Measurements from ENCODE around the gene PRR7. TPM values are rescaled to one million over a fixed set of nuclear protein-coding genes. Genes with fewer than 3 reads are reported as not detected.

Gene PRR7
- polyA plus RNA-seq, 2 donors: 2.0 to 4.9 TPM

DNA sequence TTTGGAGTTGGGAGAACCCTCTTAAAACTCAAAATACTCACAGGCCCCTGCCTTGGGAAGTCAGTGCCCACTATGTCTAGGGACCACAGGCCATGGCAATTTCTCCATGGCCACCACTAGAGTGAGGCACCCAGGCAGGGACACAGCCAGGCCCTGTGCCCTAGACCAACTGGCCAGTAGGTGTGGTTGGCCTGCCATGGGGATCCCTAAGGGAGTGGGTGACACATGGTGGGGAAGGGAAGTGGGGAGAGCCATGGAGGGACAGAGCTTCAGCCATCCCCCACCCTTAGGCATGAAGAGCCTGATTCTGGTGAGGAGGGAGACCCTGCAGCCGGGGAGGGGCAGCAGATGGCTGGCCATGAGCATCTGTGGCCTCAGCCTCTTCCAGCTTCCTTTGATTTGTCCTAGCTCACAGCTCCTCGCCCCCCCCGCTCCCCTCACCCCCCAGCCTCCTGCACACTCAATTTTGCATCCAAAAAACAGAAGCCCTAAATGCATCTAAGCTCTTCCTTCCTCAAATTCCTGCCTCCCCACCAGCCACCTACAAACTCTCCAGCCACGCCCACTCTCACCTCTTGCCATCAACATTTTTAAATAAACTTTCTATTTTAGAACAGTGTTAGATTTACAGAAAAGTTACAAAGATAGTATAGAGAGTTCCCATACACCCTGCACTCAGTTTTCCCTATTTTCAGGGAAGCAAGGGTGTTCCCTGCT lies 28.4 kb downstream of the PRR7 start:
- Histone ChIP-seq H3K27me3 (ENCODE audit: control insufficient read depth in 1 of 2, insufficient read depth in 2 of 2, low read length in 2 of 2) (no peaks in the 10 kb centered on the region), H3K4me1 (ENCODE audit: control insufficient read depth in 2 of 2, insufficient read depth in 2 of 2, low read length in 1 of 2) (peaks cover 11 to 26% of the 10 kb centered on the region in 2 donors), H3K9me3 (ENCODE audit: control insufficient read depth in 2 of 2, insufficient read depth in 1 of 2, low read depth in 1 of 2, low read length in 1 of 2) (no peaks in the 10 kb centered on the region), H3K4me3 (ENCODE audit: low read depth in 1 of 2, low read length in 2 of 2) (no peak overlapping the region), H3K27ac (ENCODE audit: low read depth in 2 of 2, low read length in 1 of 2) (peak overlapping the region; percentile 11 to 72), H3K36me3 (ENCODE audit: control insufficient read depth in 2 of 2, insufficient read depth in 2 of 2, low read length in 1 of 2) (no peaks in the 10 kb centered on the region)
- whole genome bisulfite sequencing, 2 donors: 49 to 53% methylated on average over 3 to 4 of the region's 4 CpGs

DNA sequence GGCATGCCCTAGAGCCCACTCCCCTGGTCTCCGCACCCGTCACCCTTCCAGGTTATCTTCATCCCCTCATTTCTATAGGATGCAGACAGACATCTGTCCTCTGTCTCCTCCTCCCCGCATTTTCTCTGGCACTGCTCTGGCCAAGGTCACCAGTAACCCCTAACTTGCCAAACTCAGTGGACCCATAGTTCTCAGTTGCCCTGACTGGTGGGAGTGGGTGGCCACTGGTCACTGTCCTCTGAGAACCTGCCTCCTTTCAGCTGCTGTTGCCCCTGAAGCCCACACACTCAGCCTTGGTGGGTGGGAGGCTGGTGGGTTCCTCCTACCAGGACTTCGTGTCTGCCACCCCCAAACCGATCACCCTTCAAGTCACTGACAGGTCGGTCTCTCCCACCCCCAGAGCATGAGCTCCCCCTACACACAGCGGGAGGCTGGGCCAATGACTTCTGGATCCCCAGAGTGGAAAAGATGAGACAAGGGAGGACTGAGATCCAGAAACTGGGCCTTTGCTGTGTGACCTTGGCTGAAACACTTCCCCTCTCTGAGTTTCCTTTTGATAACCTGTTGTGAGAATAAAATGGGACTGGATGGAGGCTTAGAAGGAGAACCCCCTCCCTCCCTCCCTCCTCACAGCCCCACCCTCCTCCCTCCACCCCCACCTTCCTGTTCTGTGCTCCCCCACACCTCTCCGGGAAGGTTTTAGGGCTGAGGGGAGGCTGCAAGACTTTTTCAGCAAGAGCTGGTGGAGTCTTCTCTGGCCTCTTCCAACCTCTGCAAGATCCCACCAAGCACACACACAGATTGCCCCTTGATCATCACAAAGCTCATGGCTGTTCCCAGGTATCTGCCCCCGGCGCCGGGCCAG lies 29.2 kb downstream of the PRR7 start:
- Histone ChIP-seq H3K27me3 (ENCODE audit: control insufficient read depth in 1 of 2, insufficient read depth in 2 of 2, low read length in 2 of 2) (no peaks in the 10 kb centered on the region), H3K4me1 (ENCODE audit: control insufficient read depth in 2 of 2, insufficient read depth in 2 of 2, low read length in 1 of 2) (peaks cover 11 to 24% of the 10 kb centered on the region in 2 donors), H3K4me3 (ENCODE audit: low read depth in 1 of 2, low read length in 2 of 2) (no peak overlapping the region), H3K36me3 (ENCODE audit: control insufficient read depth in 2 of 2, insufficient read depth in 2 of 2, low read length in 1 of 2) (no peaks in the 10 kb centered on the region), H3K9me3 (ENCODE audit: control insufficient read depth in 2 of 2, insufficient read depth in 1 of 2, low read depth in 1 of 2, low read length in 1 of 2) (no peaks in the 10 kb centered on the region), H3K27ac (ENCODE audit: low read depth in 2 of 2, low read length in 1 of 2) (peak overlapping the region in 1 of 2 donors; percentile 45)
- 63 to 67% methylated on average over 11 of the region's 11 CpGs for WGBS, 2 donors

DNA sequence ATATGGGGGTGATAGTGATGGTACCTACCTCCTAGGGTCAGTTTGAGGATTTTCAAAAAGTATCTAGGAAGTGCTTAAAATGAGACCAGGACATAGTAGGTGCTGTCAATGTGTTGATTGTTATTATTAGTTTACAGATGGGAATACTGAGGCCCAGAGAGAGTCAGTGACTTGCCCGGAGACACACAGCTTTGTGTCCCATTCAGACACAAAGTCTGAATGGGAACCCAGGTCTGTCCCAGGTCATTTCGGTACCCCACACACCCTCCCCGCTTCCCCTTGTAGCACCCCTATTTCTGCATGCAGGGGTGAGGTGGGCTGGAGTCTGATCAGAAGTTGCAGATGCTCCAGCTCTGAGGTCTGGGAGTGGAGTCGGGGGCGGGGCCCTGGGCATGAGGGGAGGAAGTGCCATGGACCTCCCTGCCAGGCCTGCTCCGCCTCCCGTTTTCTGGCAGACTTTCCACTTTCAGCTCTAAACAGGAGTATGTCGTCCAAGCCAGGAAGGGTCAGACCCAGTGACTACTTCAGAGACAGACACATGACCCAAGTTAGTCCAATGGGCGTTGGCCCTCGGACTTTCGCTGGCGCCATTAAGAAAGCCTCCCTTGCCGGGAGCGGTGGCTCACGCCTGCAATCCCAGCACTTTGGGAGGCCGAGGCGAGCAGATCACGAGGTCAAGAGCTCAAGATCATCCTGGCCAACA lies 30.1 kb downstream of the PRR7 start:
- Histone ChIP-seq H3K4me3 (ENCODE audit: low read depth in 1 of 2, low read length in 2 of 2) (no peak overlapping the region), H3K27me3 (ENCODE audit: control insufficient read depth in 1 of 2, insufficient read depth in 2 of 2, low read length in 2 of 2) (no peaks in the 10 kb centered on the region), H3K27ac (ENCODE audit: low read depth in 2 of 2, low read length in 1 of 2) (no peak overlapping the region), H3K36me3 (ENCODE audit: control insufficient read depth in 2 of 2, insufficient read depth in 2 of 2, low read length in 1 of 2) (no peaks in the 10 kb centered on the region), H3K9me3 (ENCODE audit: control insufficient read depth in 2 of 2, insufficient read depth in 1 of 2, low read depth in 1 of 2, low read length in 1 of 2) (no peaks in the 10 kb centered on the region), H3K4me1 (ENCODE audit: control insufficient read depth in 2 of 2, insufficient read depth in 2 of 2, low read length in 1 of 2) (peaks cover 9 to 21% of the 10 kb centered on the region in 2 donors)
- WGBS, 2 donors: 70 to 81% methylated on average over 18 of the region's 18 CpGs

DNA sequence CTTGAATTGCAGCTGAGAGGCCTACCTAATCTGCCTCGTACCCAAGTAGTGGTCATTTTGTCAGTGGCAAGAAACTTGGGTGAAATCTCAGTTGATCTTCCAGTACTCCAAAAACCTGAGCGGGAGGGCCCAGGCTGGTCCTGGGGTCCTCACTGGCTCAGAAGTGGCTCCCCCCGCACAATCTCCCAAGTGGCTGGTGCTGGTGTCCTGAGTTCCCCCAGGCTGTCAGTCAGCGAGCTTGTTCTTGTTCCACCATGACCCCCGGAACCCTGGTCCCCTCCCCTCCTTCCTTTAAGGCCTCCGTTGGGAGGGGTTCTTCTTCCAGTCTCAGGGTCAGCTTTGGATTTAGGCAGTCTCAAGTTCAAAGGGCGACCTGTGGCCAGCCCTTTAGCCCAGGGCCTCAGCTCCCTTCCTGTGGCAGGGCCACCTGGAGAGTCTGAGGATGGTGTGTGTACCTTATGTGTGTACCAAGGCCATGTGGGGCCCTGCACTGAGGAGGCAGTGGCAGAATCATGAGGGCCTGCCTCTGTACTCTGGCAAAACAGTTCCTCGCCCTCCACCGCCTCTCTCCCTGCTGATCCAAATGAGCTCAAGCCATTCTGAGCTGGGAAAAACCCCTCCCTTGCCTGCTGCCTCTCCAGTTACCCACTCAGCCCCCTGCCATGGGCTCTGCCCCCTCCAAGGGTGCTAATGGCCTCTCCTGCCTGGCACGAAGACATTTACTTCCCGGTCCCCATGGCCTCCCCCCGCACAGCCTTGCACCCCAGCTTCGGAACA lies 31.3 kb downstream of the PRR7 start:
- no peaks in the 10 kb centered on the region for H3K9me3 ChIP-seq (ENCODE audit: control insufficient read depth in 2 of 2, insufficient read depth in 1 of 2, low read depth in 1 of 2, low read length in 1 of 2)
- whole genome bisulfite sequencing, 2 donors: 89 to 91% methylated on average over 13 of the region's 13 CpGs
- H3K27ac ChIP-seq (ENCODE audit: low read depth in 2 of 2, low read length in 1 of 2): peak overlapping the region in 1 of 2 donors; percentile 34
- no peaks in the 10 kb centered on the region for H3K36me3 ChIP-seq (ENCODE audit: control insufficient read depth in 2 of 2, insufficient read depth in 2 of 2, low read length in 1 of 2)
- peaks cover 2 to 13% of the 10 kb centered on the region in 2 donors for H3K4me1 ChIP-seq (ENCODE audit: control insufficient read depth in 2 of 2, insufficient read depth in 2 of 2, low read length in 1 of 2)
- no peaks in the 10 kb centered on the region for H3K27me3 ChIP-seq (ENCODE audit: control insufficient read depth in 1 of 2, insufficient read depth in 2 of 2, low read length in 2 of 2)
- no peak overlapping the region for H3K4me3 ChIP-seq (ENCODE audit: low read depth in 1 of 2, low read length in 2 of 2)

DNA sequence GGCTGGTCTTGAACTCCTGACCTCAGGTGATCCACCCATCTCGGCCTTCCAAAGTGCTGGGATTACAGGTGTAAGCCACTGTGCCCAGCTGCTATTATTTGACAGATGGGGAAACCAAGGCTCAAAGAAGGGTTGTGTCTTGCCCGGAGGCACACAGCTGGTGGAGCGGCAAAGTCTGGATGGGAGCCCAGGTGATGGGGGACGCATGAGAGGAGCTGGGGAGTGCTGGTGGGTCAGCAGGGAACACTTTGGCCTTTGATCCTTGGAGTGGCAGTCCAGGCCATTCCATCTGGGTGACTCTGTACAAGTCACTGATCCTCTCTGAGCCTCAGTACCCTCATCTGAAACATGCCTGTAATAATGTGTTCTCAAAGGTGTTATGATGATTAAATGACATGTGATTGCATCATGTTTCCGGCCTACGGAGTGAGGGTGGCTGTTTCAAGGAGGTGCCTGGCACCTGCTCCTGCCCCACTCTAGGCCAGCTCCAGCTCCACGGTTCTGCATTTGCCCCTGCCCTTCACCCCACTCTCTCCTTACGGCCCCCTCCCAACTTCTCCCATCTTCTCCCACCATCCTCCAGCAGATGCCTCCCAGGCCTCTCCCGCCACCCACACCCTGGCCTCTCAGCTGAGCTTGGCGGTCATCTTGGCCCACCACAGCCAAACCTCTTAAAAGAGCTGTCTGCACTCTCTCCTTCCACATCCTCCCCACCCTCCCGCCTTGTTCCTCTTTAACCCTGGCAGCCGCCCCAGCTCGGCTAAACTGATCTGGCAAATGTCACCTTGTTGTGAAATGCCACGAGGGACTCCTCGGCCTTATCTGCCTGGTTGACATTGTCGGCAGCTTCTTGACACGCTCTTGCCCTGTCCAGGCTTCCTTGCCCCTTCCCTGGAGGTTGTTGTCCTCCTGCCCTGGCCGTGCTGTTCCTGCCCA lies 32.4 kb downstream of the PRR7 start:
- no peaks in the 10 kb centered on the region for H3K9me3 ChIP-seq (ENCODE audit: control insufficient read depth in 2 of 2, insufficient read depth in 1 of 2, low read depth in 1 of 2, low read length in 1 of 2)
- no peak overlapping the region for H3K4me3 ChIP-seq (ENCODE audit: low read depth in 1 of 2, low read length in 2 of 2)
- H3K27ac ChIP-seq (ENCODE audit: low read depth in 2 of 2, low read length in 1 of 2): peak overlapping the region; percentile 52 to 84
- H3K27me3 ChIP-seq (ENCODE audit: control insufficient read depth in 1 of 2, insufficient read depth in 2 of 2, low read length in 2 of 2): no peaks in the 10 kb centered on the region
- 39 to 44% methylated on average over 18 of the region's 18 CpGs for WGBS, 2 donors
- peaks cover 2 to 13% of the 10 kb centered on the region in 2 donors for H3K4me1 ChIP-seq (ENCODE audit: control insufficient read depth in 2 of 2, insufficient read depth in 2 of 2, low read length in 1 of 2)
- H3K36me3 ChIP-seq (ENCODE audit: control insufficient read depth in 2 of 2, insufficient read depth in 2 of 2, low read length in 1 of 2): peaks cover 4 to 6% of the 10 kb centered on the region in 2 donors

DNA sequence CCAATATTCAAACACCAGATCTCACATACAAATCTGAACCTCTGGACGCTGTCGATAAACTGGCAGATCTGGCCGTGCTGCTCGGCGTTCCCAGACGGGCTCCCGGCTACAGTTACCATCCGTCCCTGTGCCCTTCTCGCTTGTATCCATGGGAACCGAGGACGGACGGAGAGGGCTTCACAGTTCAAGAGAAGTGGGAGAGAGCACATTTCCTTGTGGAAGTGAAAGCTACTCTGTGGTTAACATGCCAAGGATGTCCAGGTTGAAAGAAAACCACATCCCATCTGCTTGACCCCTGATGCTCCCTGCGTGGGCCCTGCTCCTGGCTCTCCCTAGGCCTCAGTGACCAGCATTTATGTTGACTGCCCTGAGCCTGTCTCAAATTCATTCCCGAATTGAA lies 33.2 kb downstream of the PRR7 start:
- 65 to 68% methylated on average over 14 of the region's 14 CpGs for WGBS, 2 donors
- H3K4me1 ChIP-seq (ENCODE audit: control insufficient read depth in 2 of 2, insufficient read depth in 2 of 2, low read length in 1 of 2): peaks cover 2 to 17% of the 10 kb centered on the region in 2 donors
- no peak overlapping the region for H3K4me3 ChIP-seq (ENCODE audit: low read depth in 1 of 2, low read length in 2 of 2)

DNA sequence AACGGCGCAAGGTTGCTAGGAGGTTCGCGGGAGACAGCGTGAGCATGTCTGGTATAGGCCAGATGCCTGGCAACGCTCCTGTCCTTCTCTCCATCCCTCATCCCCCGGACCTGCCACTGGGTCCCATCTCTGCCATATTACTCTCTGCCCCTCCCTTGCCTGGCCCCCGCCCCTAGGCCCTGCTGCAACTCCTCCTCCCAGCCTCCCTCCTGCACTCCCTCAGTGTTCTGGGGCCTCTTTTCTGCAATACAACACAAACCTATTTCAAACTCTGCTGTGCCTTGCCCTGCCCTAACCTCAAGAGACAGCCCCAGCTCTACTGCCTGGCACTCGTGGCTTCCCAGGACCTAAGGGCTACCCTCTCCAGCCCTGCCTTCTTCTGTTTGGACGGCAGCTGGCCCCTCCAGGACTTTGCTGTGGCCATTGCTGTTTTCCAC lies 35.8 kb downstream of the PRR7 start:
- H3K27ac ChIP-seq (ENCODE audit: low read depth in 2 of 2, low read length in 1 of 2): peak overlapping the region in 1 of 2 donors; percentile 63
- 84 to 86% methylated on average over 10 of the region's 10 CpGs for WGBS, 2 donors
- peaks cover 2 to 14% of the 10 kb centered on the region in 2 donors for H3K4me1 ChIP-seq (ENCODE audit: control insufficient read depth in 2 of 2, insufficient read depth in 2 of 2, low read length in 1 of 2)

More for the DNA sequence above, 33.2 kb downstream of the PRR7 start:
- Histone ChIP-seq H3K27me3 (ENCODE audit: control insufficient read depth in 1 of 2, insufficient read depth in 2 of 2, low read length in 2 of 2) (no peaks in the 10 kb centered on the region), H3K36me3 (ENCODE audit: control insufficient read depth in 2 of 2, insufficient read depth in 2 of 2, low read length in 1 of 2) (peaks cover 4 to 10% of the 10 kb centered on the region in 2 donors), H3K9me3 (ENCODE audit: control insufficient read depth in 2 of 2, insufficient read depth in 1 of 2, low read depth in 1 of 2, low read length in 1 of 2) (no peaks in the 10 kb centered on the region), H3K27ac (ENCODE audit: low read depth in 2 of 2, low read length in 1 of 2) (peak overlapping the region; percentile 52 to 84)

DNA sequence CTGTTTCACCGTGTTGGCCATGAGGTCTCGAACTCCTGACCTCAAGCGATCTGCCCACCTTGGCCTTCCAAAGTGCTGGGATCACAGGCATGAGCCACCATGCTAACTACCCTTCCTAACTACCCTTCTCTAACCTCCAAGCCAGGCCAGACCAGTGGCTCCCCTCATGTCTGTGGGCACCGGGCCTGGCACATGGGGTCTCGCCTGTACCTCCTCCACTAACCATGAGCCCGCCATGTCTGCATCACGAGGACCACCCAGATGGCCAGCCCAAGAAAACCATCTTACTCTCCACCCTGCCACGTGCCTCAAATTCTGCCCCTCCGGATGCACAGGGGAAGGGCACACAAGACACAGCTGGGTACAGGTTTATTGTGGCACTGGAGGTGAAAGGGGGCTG lies 36.4 kb downstream of the PRR7 start:
- peaks cover 2 to 14% of the 10 kb centered on the region in 2 donors for H3K4me1 ChIP-seq (ENCODE audit: control insufficient read depth in 2 of 2, insufficient read depth in 2 of 2, low read length in 1 of 2)
- no peak overlapping the region for H3K27ac ChIP-seq (ENCODE audit: low read depth in 2 of 2, low read length in 1 of 2)
- H3K9me3 ChIP-seq (ENCODE audit: control insufficient read depth in 2 of 2, insufficient read depth in 1 of 2, low read depth in 1 of 2, low read length in 1 of 2): no peaks in the 10 kb centered on the region
- no peak overlapping the region for H3K4me3 ChIP-seq (ENCODE audit: low read depth in 1 of 2, low read length in 2 of 2)
- WGBS, 2 donors: 93 to 95% methylated on average over 9 of the region's 9 CpGs
- peaks cover 7 to 20% of the 10 kb centered on the region in 2 donors for H3K36me3 ChIP-seq (ENCODE audit: control insufficient read depth in 2 of 2, insufficient read depth in 2 of 2, low read length in 1 of 2)
- no peaks in the 10 kb centered on the region for H3K27me3 ChIP-seq (ENCODE audit: control insufficient read depth in 1 of 2, insufficient read depth in 2 of 2, low read length in 2 of 2)

More for the DNA sequence above, 35.8 kb downstream of the PRR7 start:
- H3K4me3 ChIP-seq (ENCODE audit: low read depth in 1 of 2, low read length in 2 of 2): no peak overlapping the region
- H3K27me3 ChIP-seq (ENCODE audit: control insufficient read depth in 1 of 2, insufficient read depth in 2 of 2, low read length in 2 of 2): no peaks in the 10 kb centered on the region
- H3K9me3 ChIP-seq (ENCODE audit: control insufficient read depth in 2 of 2, insufficient read depth in 1 of 2, low read depth in 1 of 2, low read length in 1 of 2): no peaks in the 10 kb centered on the region
- H3K36me3 ChIP-seq (ENCODE audit: control insufficient read depth in 2 of 2, insufficient read depth in 2 of 2, low read length in 1 of 2): peaks cover 4 to 14% of the 10 kb centered on the region in 2 donors

All from esophagus (tissue), 2 donors.